Prostate gland (tissue), 2 donors: Measurements from ENCODE around the gene DHRS1. TPM values are rescaled to one million over a fixed set of nuclear protein-coding genes. Genes with fewer than 3 reads are reported as not detected.

Experiments
- DNase-seq: peaks from one replicate; pipeline ENCODE4 v3.0.0-alpha.2; 2019; ENCODE audit warnings: low spot score
- H3K27ac ChIP-seq, 2 donors: fragments of 200-600 bp; sonication (generic); 2 replicates each; pipeline ENCODE4 v1.5.1; 2017 to 2019
- H3K27me3 ChIP-seq: fragments of 200-600 bp; sonication (generic); replicated peaks from 2 replicates; pipeline ENCODE4 v1.5.1; 2019; ENCODE audit not compliant: insufficient read depth
- H3K36me3 ChIP-seq, 2 donors: fragments of 200-600 bp; sonication (generic); 1 replicate in 1 of 2; 2 replicates in 1 of 2; pipeline versions ENCODE4 v1.5.1 to v1.8.1; 2017 to 2019
- H3K4me1 ChIP-seq: fragments of 200-600 bp; sonication (generic); replicated peaks from 2 replicates; pipeline ENCODE4 v1.5.1; 2019
- H3K4me3 ChIP-seq, 2 donors: fragments of 200-600 bp; sonication (generic); 2 replicates each; pipeline ENCODE4 v1.5.1; 2017 to 2019
- H3K9me3 ChIP-seq: fragments of 200-600 bp; sonication (generic); 2 replicates; pipeline ENCODE4 v1.5.1; 2017
- POLR2A ChIP-seq: fragments of 450-650 bp; IDR thresholded peaks from one replicate; pipeline ENCODE4 v1.6.1; 2016; ENCODE audit warnings: antibody characterized with exemption, mild to moderate bottlenecking
- POLR2AphosphoS5 ChIP-seq: sonication (generic); formaldehyde crosslinking; IDR thresholded peaks from one replicate; pipeline ENCODE4 v1.6.1; 2017; ENCODE audit warnings: antibody characterized with exemption
- WGBS: methylation state at CpG from one replicate; pipeline ENCODE4 v1.1.5; 2018; 5-methylcytosine and 5-hydroxymethylcytosine counted together
- intact Hi-C: fragments of 100-400 bp; cut with DNase I; formaldehyde crosslinking; loops from one replicate; pipeline ENCODE4 v1.14.2; 2022
- total RNA-seq, 2 donors: library from RNA; depleted of rRNA; stranded (reverse); fragments of >200 nt; gene quantifications; one replicate each; pipeline ENCODE4 v1.1.0, GENCODE V29; 2016
- TF ChIP-seq, protein P1 (sequence below), 4 experiments: fragments of 200-600 bp in 2 of 4; fragments of 450-650 bp in 2 of 4; sonication (generic) in 2 of 4; IDR thresholded peaks; 1 replicate in 3 of 4; 2 replicates in 1 of 4; pipeline ENCODE4 v1.5.1; 2016 to 2019; ENCODE audit warnings: antibody characterized with exemption in 4 of 4, mild to moderate bottlenecking in 2 of 4, moderate library complexity in 2 of 4

DHRS1 gene
- total RNA-seq, 2 donors from 2014 or later, result 16.9 to 74.0 TPM

DNA sequence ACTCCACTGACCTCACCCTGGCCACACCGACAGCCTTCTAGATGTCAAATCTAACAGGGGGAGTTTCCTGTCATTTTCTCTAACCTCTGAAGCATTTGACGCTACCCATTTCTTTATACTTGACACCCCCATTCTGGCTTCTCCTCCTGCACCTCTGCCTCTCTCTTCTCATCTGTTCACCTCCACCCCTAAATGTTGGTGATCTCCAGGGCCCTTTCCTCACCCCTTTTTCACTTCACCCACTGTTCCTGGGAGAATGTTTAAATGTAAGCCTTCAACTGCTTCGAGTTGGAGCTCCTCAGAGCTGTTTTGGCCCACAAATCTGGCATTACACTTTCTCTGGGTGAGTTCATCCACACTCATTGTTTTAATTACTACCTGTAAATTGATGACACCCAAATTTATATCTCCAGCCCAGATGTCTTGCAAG lies 27.7 kb downstream of the DHRS1 start:
- Histone ChIP-seq H3K4me3 (peak overlapping the region; percentile 74 to 99), H3K9me3 (no peaks in the 10 kb centered on the region), H3K4me1 (no peaks in the 10 kb centered on the region), H3K27ac (peak overlapping the region; percentile 87 to 96), H3K27me3 (no peaks in the 10 kb centered on the region), H3K36me3 (no peaks in the 10 kb centered on the region)
- TF ChIP-seq POLR2A, result no peak
- 9% methylated on average over 3 of the region's 3 CpGs for WGBS
- DNase-seq, result no peak
- intact Hi-C loops, result loop anchor here (1.0 kb wide), 1 partner anchor 27 kb away; the partner anchor contains the start of genes DHRS1 and NOP9

DNA sequence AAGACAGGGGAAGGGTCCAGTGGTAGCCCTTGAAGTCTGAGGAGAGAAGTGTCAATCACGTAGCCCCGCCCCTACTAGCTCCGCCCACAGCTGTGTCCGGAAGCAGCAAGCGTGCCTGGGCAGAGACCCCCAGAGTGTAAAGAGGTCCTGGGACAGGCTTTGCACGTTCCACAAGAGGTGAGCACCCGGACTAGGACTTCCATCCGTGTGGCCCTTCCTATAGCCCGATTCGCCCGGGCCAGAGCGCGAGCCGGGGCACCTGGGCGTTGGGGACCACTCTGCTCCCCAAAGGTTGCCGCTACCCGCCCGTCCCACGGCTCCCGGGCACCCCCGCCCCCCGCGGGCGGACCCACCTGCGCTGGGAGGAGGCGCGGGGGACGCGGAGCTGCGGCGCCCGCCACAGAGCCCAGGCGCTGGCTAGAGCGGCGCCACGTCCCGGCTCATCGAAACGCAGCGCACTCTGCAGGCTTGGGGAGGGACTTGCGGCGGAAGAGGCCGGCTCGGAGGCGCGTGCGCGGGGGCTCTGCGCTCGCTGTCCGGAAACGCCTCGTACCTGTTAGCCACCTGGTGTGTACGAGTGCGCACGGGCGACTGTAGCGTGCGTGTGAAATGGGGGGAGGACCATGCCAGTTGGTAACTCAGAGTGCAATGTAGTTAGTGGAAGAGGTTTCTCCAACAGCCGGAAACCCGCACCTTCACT lies 28.3 kb downstream of the DHRS1 start, which contains the start of gene RABGGTA:
RABGGTA (minus strand) TSS at position 464 of the 700 bp plus-strand sequence. CDS start 482 bp downstream, outside the sequence.
- WGBS, result under 1% methylated on average over 54 of the region's 61 CpGs
- peaks cover 0 to 3% of the 10 kb centered on the region in 2 donors for H3K36me3 ChIP-seq
- peak; percentile 83 for DNase-seq
- H3K27ac ChIP-seq, result peak within 1 kb of the TSS; percentile 87 to 96
- TF ChIP-seq, protein P1, sequence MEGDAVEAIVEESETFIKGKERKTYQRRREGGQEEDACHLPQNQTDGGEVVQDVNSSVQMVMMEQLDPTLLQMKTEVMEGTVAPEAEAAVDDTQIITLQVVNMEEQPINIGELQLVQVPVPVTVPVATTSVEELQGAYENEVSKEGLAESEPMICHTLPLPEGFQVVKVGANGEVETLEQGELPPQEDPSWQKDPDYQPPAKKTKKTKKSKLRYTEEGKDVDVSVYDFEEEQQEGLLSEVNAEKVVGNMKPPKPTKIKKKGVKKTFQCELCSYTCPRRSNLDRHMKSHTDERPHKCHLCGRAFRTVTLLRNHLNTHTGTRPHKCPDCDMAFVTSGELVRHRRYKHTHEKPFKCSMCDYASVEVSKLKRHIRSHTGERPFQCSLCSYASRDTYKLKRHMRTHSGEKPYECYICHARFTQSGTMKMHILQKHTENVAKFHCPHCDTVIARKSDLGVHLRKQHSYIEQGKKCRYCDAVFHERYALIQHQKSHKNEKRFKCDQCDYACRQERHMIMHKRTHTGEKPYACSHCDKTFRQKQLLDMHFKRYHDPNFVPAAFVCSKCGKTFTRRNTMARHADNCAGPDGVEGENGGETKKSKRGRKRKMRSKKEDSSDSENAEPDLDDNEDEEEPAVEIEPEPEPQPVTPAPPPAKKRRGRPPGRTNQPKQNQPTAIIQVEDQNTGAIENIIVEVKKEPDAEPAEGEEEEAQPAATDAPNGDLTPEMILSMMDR (IDR thresholded peaks at IDR 0.05), result peak; percentile 25 to 89 (median 78)
- TF ChIP-seq POLR2A, result peak; percentile 70
- peak; percentile 85 for TF ChIP-seq POLR2AphosphoS5
- intact Hi-C loops, result loop anchor here (1.0 kb wide), 1 partner anchor 28 kb away; the partner anchor contains the start of genes DHRS1 and NOP9
- no peaks in the 10 kb centered on the region for H3K4me1 ChIP-seq
- no peaks in the 10 kb centered on the region for H3K9me3 ChIP-seq
- H3K4me3 ChIP-seq, result peak within 1 kb of the TSS; percentile 74 to 99
- no peaks in the 10 kb centered on the region for H3K27me3 ChIP-seq

DNA sequence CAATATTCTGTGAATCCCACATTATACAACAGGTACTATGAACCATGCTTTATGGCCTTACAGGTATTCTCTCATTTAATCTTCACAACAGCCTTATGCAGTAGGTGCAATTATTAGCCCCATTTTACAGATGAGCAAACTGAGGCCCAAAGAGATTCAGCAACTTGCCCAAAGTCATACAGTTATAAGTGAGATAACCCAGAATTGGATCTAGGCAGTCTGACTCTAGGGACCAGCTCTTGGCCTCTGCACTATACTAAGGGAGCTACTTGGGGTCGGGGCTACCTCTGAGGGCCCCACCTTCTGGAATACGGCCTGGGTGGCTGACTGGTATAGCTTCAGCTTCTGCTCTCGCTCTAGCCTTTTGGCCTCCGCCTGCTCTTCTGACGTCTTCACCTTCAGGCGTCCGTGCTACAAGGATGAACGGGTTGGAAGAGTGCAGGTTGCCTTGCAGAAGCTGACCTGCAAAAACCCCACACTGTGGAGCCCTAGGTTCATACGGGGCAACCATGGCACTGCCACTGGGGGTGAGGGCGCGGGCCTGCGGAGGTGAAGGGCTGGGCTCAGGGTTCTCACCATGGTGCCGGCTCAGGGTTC lies 28.9 kb downstream of the DHRS1 start:
- Histone ChIP-seq H3K36me3 (peaks cover 0 to 6% of the 10 kb centered on the region in 2 donors), H3K27ac (peak overlapping the region; percentile 87 to 96), H3K4me1 (no peaks in the 10 kb centered on the region), H3K4me3 (peak overlapping the region; percentile 74 to 99), H3K27me3 (no peaks in the 10 kb centered on the region), H3K9me3 (no peaks in the 10 kb centered on the region)
- TF ChIP-seq, protein P1 (IDR thresholded peaks at IDR 0.05), result no peak
- TF ChIP-seq POLR2A (no peak), POLR2AphosphoS5 (no peak)
- intact Hi-C loops, result loop anchor here (1.0 kb wide), 1 partner anchor 29 kb away; the partner anchor contains the start of genes DHRS1 and NOP9
- DNase-seq, result no peak
- WGBS, result 23% methylated on average over 13 of the region's 13 CpGs

DNA sequence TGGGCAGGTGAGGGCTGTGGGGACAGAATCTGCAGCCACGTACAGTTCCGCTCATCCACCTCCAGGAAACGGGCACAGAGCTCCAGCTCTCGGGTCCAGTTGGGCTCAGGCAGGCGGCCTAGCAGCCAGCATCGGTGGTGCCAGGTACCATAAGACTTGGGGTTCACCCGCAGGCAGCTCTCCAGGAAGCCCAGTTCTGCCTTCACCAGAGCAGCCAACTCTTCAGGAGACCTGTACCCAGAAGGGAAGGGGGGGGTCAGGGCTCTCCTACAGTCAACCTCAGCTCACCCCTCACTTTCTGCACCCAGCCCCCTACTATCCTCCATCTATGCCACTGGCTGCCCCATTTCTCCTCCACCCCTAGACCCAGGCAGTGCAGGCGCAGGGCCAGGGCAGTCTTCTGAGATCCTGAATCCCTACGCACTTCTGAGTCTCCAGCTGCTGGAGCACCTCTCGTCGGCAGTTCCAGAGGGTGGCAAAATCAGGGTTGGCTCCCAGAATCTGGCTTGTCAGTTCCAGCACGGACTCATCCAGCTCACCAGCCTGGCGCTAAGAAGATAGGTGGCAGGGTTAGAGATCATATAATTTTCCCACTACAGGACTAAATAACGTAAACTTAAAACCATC lies 29.6 kb downstream of the DHRS1 start:
- Histone ChIP-seq H3K27ac (no peak overlapping the region), H3K36me3 (peaks cover 0 to 6% of the 10 kb centered on the region in 2 donors), H3K27me3 (no peaks in the 10 kb centered on the region), H3K4me1 (no peaks in the 10 kb centered on the region), H3K9me3 (no peaks in the 10 kb centered on the region), H3K4me3 (no peak overlapping the region)
- WGBS, result 96% methylated on average over 10 of the region's 14 CpGs
- intact Hi-C loops, result no loop called here
- no peak for DNase-seq
- TF ChIP-seq, protein P1 (IDR thresholded peaks at IDR 0.05), result no peak
- TF ChIP-seq POLR2A, result no peak
- TF ChIP-seq POLR2AphosphoS5, result no peak

DNA sequence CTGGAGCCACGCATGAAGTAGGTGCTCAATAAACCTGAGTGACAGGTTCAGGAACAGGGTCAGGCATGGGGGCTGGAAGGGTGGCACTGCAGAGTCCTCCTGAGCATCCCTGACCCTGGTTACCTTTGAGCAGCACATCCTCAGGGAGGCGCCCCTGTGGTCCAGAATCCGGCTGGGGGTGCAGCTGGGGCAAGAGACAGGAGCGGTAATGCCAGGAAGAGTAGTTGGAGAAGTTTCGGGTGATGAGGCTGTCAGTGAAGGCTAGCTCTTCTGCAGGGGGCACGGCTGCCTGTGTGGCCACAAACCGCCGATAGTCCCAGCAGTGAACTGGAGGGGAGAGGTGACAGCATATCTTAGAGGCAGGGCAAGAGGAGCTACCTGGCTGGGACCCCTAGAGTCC lies 30.2 kb downstream of the DHRS1 start:
- 95% methylated on average over 8 of the region's 8 CpGs for WGBS
- TF ChIP-seq POLR2A, result no peak
- TF ChIP-seq, protein P1 (IDR thresholded peaks at IDR 0.05), result no peak
- intact Hi-C loops, result no loop called here

More for the DNA sequence above, 30.2 kb downstream of the DHRS1 start:
- DNase-seq, result no peak
- Histone ChIP-seq H3K4me3 (no peak overlapping the region), H3K9me3 (no peaks in the 10 kb centered on the region), H3K27ac (no peak overlapping the region), H3K36me3 (peaks cover 0 to 6% of the 10 kb centered on the region in 2 donors), H3K27me3 (no peaks in the 10 kb centered on the region), H3K4me1 (no peaks in the 10 kb centered on the region)
